ENCODE measurements around the gene KNDC1.

Gene KNDC1

DNA sequence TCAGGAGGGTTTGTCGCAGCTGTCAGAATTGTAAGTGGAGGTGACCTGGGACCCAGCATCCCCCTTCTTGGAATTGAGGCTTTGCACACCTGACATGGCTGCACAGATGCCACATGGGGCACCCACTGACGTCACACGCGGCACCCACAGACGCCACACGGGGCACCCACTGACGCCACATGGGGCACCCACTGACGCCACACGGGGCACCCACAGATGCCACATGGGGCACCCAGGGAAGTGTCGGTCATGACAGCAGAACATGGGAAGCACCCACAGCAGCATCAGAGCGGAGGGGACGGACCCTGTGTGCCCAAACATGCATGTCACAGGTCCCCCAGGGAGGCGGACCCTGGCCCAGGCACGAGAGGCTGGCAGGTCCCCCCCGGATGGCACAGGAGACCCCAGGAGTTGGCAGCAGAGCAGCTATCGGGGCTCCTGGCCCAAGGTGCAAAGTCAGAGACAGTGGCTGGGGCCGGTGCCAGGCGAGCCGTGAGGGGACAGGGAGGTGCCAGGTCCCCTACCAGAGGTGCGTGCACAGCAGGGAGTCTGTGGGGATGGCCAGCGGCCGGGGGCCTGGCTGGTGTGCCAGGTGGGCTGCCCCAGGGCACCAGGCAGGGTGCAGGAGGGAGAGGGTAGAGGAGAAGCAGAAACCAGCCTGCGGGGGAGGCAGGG lies 21.1 kb downstream of the KNDC1 start:
- H3K36me3 ChIP-seq (ENCODE audit: insufficient read depth, low read length), result no peaks in the 10 kb centered on the region
- no peak overlapping the region for H2AFZ ChIP-seq (ENCODE audit: low read length, unreplicated experiment)
- no peak overlapping the region for H3K4me3 ChIP-seq (ENCODE audit: low read depth, low read length)
- H3K4me1 ChIP-seq (ENCODE audit: control insufficient read depth, insufficient read depth, low read length, unreplicated experiment), result no peaks in the 10 kb centered on the region
- no peak overlapping the region for H3K27ac ChIP-seq (ENCODE audit: low read depth, low read length)
- H3K27me3 ChIP-seq (ENCODE audit: insufficient read depth, low read length), result no peaks in the 10 kb centered on the region
- H3K79me2 ChIP-seq (ENCODE audit: control insufficient read depth, insufficient read depth, low read length, unreplicated experiment), result no peaks in the 10 kb centered on the region

DNA sequence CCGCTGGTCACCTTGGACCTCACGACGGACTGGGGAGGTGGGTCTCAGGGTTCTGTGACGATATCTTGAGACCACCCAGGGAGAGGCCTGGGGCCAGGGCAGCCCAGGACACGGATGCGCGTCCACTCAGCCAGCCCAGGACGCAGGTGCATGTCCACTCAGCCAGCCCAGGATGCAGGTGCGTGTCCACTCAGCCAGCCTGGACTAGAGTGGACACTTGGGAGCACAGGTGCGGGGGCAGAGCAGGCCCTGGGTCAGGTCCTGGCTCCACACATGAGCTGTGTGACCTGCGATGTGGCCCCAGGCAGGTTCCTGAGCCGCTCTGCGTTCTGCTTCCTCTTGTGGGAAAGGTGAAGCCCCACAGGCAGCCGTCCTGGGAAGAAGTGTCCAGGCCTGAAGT lies 22.2 kb downstream of the KNDC1 start:
- Histone ChIP-seq H3K27me3 (ENCODE audit: insufficient read depth, low read length) (no peaks in the 10 kb centered on the region), H3K36me3 (ENCODE audit: insufficient read depth, low read length) (no peaks in the 10 kb centered on the region), H3K79me2 (ENCODE audit: control insufficient read depth, insufficient read depth, low read length, unreplicated experiment) (no peaks in the 10 kb centered on the region), H2AFZ (ENCODE audit: low read length, unreplicated experiment) (no peak overlapping the region), H3K4me1 (ENCODE audit: control insufficient read depth, insufficient read depth, low read length, unreplicated experiment) (no peaks in the 10 kb centered on the region), H3K4me3 (ENCODE audit: low read depth, low read length) (no peak overlapping the region), H3K27ac (ENCODE audit: low read depth, low read length) (no peak overlapping the region)

DNA sequence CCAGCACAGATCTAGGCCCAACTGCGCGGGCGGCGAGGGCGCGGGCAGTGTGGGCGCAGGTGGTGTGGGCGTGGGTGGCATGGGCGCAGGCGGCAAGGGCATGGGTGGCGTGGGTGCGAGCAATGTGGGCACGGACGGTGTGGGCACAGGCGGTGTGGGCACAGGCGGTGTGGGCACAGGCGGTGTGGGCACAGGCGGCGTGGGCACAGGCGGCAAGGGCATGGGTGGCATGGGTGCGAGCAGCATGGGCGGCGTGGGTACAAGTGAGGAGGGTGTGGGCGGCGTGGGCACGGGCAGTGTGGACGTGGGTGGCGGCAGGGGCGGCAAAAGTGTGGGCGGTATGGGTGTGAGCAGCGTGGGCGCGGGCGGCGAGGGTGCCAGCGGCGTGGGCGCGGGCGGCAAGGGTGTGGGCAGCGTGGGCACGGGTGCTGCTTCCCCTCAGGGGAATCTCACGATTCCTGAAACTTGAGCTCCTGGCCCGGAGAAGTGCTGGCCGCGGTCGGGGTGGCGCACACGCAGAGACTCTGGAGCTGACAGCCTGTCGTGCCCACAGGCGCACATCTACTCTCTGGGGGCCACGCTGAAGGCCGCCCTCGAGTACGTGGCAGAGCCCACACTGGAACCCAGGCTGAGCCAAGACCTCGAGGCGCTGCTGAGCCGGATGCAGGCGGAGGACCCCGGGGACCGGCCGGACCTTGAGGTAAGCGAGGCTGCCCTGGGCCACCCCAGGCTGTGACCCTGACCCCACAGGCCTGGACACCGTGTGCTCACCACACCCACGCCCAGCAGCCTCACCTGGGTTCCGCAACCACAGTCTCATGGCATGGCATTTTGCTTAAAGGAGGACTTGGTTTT lies 23.0 kb downstream of the KNDC1 start:
- H3K27ac ChIP-seq (ENCODE audit: low read depth, low read length), result no peak overlapping the region
- no peaks in the 10 kb centered on the region for H3K4me1 ChIP-seq (ENCODE audit: control insufficient read depth, insufficient read depth, low read length, unreplicated experiment)
- H3K27me3 ChIP-seq (ENCODE audit: insufficient read depth, low read length), result no peaks in the 10 kb centered on the region
- H3K79me2 ChIP-seq (ENCODE audit: control insufficient read depth, insufficient read depth, low read length, unreplicated experiment), result no peaks in the 10 kb centered on the region
- H2AFZ ChIP-seq (ENCODE audit: low read length, unreplicated experiment), result no peak overlapping the region
- no peaks in the 10 kb centered on the region for H3K36me3 ChIP-seq (ENCODE audit: insufficient read depth, low read length)
- H3K4me3 ChIP-seq (ENCODE audit: low read depth, low read length), result no peak overlapping the region

DNA sequence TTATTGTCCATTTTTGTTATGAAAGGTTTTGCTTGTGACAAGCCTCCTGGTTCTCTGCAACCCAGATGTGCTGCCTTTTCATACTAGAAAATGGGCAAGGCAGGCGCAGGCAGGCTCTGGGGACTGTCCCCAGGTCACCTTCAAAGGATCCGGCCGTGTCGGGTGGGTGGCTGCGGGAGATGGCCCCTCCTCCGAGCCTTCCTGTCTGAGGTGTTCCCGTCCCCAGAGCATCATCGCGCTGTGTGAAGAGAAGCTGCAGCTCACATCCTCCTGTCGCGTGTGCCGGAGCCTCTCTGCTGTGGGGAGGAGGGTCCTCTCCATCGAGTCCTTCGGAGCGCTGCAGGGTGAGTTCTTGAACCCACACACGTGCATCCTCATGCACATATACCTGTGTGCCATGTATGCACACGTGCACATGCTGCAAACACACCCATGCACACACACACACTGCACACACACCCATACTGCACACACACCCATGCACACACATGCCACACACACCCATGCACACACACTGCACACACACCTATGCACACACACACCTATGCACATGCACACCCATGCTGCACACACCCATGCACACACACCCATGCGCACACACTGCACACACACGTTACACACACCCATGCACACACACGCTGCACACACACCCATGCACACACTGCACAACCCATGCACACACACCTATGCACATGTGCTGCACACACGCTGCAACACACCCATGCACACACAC lies 23.8 kb downstream of the KNDC1 start:
- Histone ChIP-seq H3K4me1 (ENCODE audit: control insufficient read depth, insufficient read depth, low read length, unreplicated experiment) (no peaks in the 10 kb centered on the region), H2AFZ (ENCODE audit: low read length, unreplicated experiment) (no peak overlapping the region), H3K4me3 (ENCODE audit: low read depth, low read length) (no peak overlapping the region), H3K27me3 (ENCODE audit: insufficient read depth, low read length) (no peaks in the 10 kb centered on the region), H3K36me3 (ENCODE audit: insufficient read depth, low read length) (no peaks in the 10 kb centered on the region), H3K79me2 (ENCODE audit: control insufficient read depth, insufficient read depth, low read length, unreplicated experiment) (no peaks in the 10 kb centered on the region), H3K27ac (ENCODE audit: low read depth, low read length) (no peak overlapping the region)

DNA sequence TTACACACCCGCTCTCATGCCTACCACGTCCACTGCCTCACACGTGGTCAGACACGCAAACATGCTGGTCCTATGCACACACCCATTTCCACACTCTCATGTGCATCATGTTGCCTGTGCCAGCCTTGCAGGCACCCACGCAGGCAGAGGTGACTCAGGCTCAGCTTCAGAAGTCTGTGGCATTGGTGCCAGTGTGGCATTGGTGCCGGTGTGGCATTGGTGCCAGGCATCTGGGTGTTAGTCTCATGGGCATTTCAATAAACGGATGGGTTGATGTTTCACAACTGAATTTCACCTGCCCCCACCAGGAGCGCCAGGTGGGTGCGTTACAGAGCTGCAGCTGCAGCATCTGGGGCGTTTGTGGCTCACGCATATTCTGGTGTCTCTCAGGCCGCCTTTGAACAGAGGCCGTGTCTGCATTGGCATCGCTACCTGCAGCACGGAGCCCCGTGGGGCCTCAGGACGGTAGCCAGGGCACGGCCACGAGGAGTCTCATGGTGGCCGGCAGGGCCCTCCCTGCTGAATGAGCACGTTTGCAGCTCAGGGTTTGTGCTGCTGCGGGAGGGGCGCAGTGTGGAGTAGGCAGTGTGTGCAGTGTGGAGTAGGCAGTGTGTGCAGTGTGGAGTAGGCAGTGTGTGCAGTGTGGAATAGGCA lies 24.7 kb downstream of the KNDC1 start:
- H3K36me3 ChIP-seq (ENCODE audit: insufficient read depth, low read length), result no peaks in the 10 kb centered on the region
- H3K4me3 ChIP-seq (ENCODE audit: low read depth, low read length), result no peak overlapping the region

DNA sequence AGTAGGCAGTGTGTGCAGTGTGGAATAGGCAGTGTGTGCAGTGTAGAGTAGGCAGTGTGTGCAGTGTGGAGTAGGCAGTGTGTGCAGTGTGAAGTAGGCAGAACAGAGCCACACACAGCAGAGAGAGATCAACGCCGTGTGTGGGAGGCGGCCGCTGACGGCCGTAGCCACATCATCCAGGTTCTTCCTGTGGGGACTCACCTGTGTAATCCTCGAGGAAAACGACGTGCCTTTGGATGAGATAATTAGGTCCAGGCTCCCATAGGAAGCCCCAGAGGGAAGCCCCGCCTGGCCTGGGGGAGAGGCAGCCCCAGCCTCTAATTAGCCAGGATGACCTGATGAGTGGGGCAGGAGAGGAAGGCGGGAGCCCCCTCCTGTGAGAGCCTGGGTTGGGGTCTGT lies 25.4 kb downstream of the KNDC1 start:
- H3K36me3 ChIP-seq (ENCODE audit: insufficient read depth, low read length), result no peaks in the 10 kb centered on the region
- no peaks in the 10 kb centered on the region for H3K4me1 ChIP-seq (ENCODE audit: control insufficient read depth, insufficient read depth, low read length, unreplicated experiment)
- no peak overlapping the region for H3K4me3 ChIP-seq (ENCODE audit: low read depth, low read length)
- no peak overlapping the region for H3K27ac ChIP-seq (ENCODE audit: low read depth, low read length)
- H3K79me2 ChIP-seq (ENCODE audit: control insufficient read depth, insufficient read depth, low read length, unreplicated experiment), result no peaks in the 10 kb centered on the region
- no peaks in the 10 kb centered on the region for H3K27me3 ChIP-seq (ENCODE audit: insufficient read depth, low read length)
- no peak overlapping the region for H2AFZ ChIP-seq (ENCODE audit: low read length, unreplicated experiment)

More for the DNA sequence above, 24.7 kb downstream of the KNDC1 start:
- Histone ChIP-seq H2AFZ (ENCODE audit: low read length, unreplicated experiment) (no peak overlapping the region), H3K4me1 (ENCODE audit: control insufficient read depth, insufficient read depth, low read length, unreplicated experiment) (no peaks in the 10 kb centered on the region), H3K27ac (ENCODE audit: low read depth, low read length) (no peak overlapping the region), H3K79me2 (ENCODE audit: control insufficient read depth, insufficient read depth, low read length, unreplicated experiment) (no peaks in the 10 kb centered on the region), H3K27me3 (ENCODE audit: insufficient read depth, low read length) (no peaks in the 10 kb centered on the region)

DNA sequence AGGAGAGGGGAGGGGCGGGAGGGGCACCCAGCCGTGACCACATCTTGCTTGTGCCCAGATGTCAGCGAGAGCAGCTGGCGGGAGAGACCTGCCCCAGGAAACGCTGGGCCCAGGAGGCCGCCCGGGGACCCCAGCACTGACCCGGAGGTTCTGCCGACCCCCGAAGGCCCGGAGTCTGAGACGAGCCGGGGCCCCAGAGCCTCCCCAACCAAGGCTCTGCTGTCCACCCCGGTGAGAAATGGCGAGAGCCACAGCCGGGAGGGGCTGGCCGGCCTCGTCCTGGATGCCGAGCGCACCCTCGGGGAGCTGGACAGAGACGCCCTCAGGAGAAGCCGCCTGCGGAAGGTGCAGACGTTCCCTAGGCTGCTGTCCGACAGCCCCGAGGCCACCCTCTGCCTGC lies 25.9 kb downstream of the KNDC1 start:
- H2AFZ ChIP-seq (ENCODE audit: low read length, unreplicated experiment), result no peak overlapping the region
- no peak overlapping the region for H3K4me3 ChIP-seq (ENCODE audit: low read depth, low read length)
- no peaks in the 10 kb centered on the region for H3K79me2 ChIP-seq (ENCODE audit: control insufficient read depth, insufficient read depth, low read length, unreplicated experiment)
- no peaks in the 10 kb centered on the region for H3K4me1 ChIP-seq (ENCODE audit: control insufficient read depth, insufficient read depth, low read length, unreplicated experiment)
- H3K36me3 ChIP-seq (ENCODE audit: insufficient read depth, low read length), result no peaks in the 10 kb centered on the region
- H3K27ac ChIP-seq (ENCODE audit: low read depth, low read length), result no peak overlapping the region
- no peaks in the 10 kb centered on the region for H3K27me3 ChIP-seq (ENCODE audit: insufficient read depth, low read length)

DNA sequence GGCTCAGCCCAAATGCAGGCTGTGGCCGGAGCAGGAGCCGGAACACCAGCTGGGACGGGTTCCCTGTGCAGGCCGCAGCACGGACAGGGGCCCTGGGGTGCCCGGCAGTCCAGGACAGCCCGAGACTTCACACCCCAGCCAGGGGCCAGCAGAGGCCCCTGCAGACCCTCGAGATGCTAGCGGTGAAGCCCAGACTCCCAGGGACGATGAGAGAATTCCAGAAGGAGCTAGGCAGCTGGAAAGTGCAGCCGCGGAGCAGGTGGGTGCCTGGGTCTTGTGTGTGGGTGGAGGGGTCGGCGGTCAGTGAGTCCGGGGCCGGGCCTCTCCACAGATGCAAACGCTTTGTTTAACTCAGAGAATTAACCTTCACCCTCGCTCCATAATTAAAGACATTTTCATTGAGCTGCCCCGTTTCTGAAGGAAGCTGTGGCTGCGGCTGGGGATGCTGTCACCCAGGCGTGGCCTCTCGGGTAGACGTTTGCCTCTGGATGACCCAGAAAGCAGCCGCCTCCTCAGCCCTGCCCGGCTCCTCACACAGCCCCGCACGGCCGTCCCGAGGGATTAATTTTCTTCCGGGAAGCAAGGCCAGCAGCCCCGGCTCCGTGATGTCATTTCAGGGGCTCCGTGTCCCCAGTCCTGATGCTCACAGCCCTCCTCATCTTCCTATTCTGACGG lies 26.5 kb downstream of the KNDC1 start:
- no peaks in the 10 kb centered on the region for H3K27me3 ChIP-seq (ENCODE audit: insufficient read depth, low read length)

DNA sequence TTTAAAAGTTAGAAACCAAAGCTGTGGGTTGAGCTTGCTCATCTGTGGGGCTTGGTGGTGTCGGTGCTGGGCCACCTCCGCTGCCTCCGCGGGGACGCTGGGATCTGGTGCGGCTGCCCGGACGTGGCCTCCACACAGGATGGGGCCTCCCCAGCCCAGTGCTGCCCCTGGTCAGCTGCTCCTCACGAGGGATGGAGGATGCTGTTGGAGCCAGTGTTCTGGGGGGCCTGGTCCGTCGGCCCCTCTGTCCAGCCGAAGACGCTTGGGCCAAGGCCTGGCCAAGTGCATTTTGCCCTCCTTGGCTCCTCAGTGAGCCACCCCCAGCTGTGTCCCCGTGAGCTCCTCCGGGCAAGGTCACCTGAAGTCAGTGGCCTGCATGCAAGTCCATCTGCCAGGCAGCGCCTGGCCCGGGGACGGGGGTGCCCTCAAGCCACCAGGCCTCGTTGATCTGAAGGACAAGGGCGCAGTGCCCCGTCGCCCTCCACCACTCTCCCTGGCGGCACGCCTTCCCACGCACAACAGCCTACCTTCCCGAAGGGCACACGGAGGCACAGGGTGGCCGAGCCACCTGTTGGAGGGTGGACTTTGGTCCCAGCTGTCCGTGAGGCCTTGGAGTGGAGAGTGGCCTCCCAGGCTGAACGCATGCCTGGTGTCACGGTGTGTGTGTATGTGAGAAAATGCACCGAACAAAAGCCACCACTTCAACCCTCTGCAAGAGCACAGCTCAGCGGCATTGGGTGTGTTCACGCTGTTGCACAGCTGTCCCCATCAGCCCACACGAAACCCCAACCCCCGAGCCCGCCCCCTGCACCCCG lies 27.3 kb downstream of the KNDC1 start:
- Histone ChIP-seq H3K79me2 (ENCODE audit: control insufficient read depth, insufficient read depth, low read length, unreplicated experiment) (no peaks in the 10 kb centered on the region), H2AFZ (ENCODE audit: low read length, unreplicated experiment) (no peak overlapping the region), H3K4me1 (ENCODE audit: control insufficient read depth, insufficient read depth, low read length, unreplicated experiment) (no peaks in the 10 kb centered on the region), H3K36me3 (ENCODE audit: insufficient read depth, low read length) (no peaks in the 10 kb centered on the region), H3K4me3 (ENCODE audit: low read depth, low read length) (no peak overlapping the region), H3K27ac (ENCODE audit: low read depth, low read length) (no peak overlapping the region), H3K27me3 (ENCODE audit: insufficient read depth, low read length) (peaks cover 4% of the 10 kb centered on the region; the same call in 1 of the 2 replicates)

More for the DNA sequence above, 26.5 kb downstream of the KNDC1 start:
- Histone ChIP-seq H2AFZ (ENCODE audit: low read length, unreplicated experiment) (no peak overlapping the region), H3K27ac (ENCODE audit: low read depth, low read length) (no peak overlapping the region), H3K36me3 (ENCODE audit: insufficient read depth, low read length) (no peaks in the 10 kb centered on the region), H3K79me2 (ENCODE audit: control insufficient read depth, insufficient read depth, low read length, unreplicated experiment) (no peaks in the 10 kb centered on the region), H3K4me1 (ENCODE audit: control insufficient read depth, insufficient read depth, low read length, unreplicated experiment) (no peaks in the 10 kb centered on the region), H3K4me3 (ENCODE audit: low read depth, low read length) (no peak overlapping the region)
